ENCODE measurements around the gene CITED4.
A peak's percentile ranks its signal among the peaks of the same experiment; 100 is the strongest.

The CITED4 gene

GRCh38 chr1:40818264-40818961 lies 43.8 kb downstream of the CITED4 start:
- H3K4me3 ChIP-seq (ENCODE audit: low read depth, low read length): peak overlapping the region; percentile 52
- H3K36me3 ChIP-seq (replicated peaks): no peaks in the 10 kb centered on the region
- H3K27ac ChIP-seq: no peak overlapping the region
- in situ Hi-C loops (cut with HindIII; ENCODE audit: low pct_ligation_motif_present, low sequenced_read_pairs): no loop called here
- peaks cover 4% of the 10 kb centered on the region for H3K27me3 ChIP-seq (replicated peaks)
- no peak for DNase-seq
- no peak for TF ChIP-seq CTCF (IDR thresholded peaks at IDR 0.05; ENCODE audit: low read depth, low read length, missing control alignments)

- Histone ChIP-seq H3K4me3 (ENCODE audit: low read depth, low read length) (peak overlapping the region; percentile 52), H3K27me3 (replicated peaks) (peaks cover 4% of the 10 kb centered on the region), H3K36me3 (replicated peaks) (no peaks in the 10 kb centered on the region), H3K27ac (no peak overlapping the region)
- in situ Hi-C loops (cut with HindIII; ENCODE audit: low pct_ligation_motif_present, low sequenced_read_pairs): no loop called here
- DNase-seq: no peak
- TF ChIP-seq CTCF (IDR thresholded peaks at IDR 0.05; ENCODE audit: low read depth, low read length, missing control alignments): no peak
These were observed 44.3 kb downstream of the CITED4 start for GRCh38 chr1:40817791-40818263.

GRCh38 chr1:40815420-40815819 lies 46.7 kb downstream of the CITED4 start:
- Histone ChIP-seq H3K4me3 (ENCODE audit: low read depth, low read length) (no peak overlapping the region), H3K27ac (no peak overlapping the region), H3K36me3 (replicated peaks) (no peaks in the 10 kb centered on the region), H3K27me3 (replicated peaks) (peaks cover 4% of the 10 kb centered on the region)
- no peak for DNase-seq
- TF ChIP-seq CTCF (IDR thresholded peaks at IDR 0.05; ENCODE audit: low read depth, low read length, missing control alignments): no peak
- in situ Hi-C loops (cut with HindIII; ENCODE audit: low pct_ligation_motif_present, low sequenced_read_pairs): no loop called here
